Measurements from ENCODE around the gene EBF4. TPM values are rescaled to one million over a fixed set of nuclear protein-coding genes. Genes with fewer than 3 reads are reported as not detected.

The EBF4 gene
- total and polyA plus RNA-seq, 2 of the 8 experiments (the other 6 are each of a cell fraction or from before 2014, with no cell fraction given), result 1.2 to 2.9 TPM

GRCh38 chr20:2673453-2673852, 19.1 kb upstream of the EBF4 start:
- no peak overlapping the region for H3K4ac ChIP-seq (replicated peaks; ENCODE audit: insufficient read length, low read depth, low read length)
- no peaks in the 10 kb centered on the region for H3K36me3 ChIP-seq (ENCODE audit: control insufficient read depth in 2 of 4, insufficient read depth in 4 of 4, low read length in 3 of 4)
- H4K91ac ChIP-seq (replicated peaks; ENCODE audit: insufficient read length, low read length), result no peak overlapping the region
- no peak overlapping the region for H4K5ac ChIP-seq (ENCODE audit: insufficient read length, low read depth, low read length)
- H3K79me2 ChIP-seq (ENCODE audit: control insufficient read depth in 1 of 2, insufficient read depth in 2 of 2, low read length in 2 of 2), result no peaks in the 10 kb centered on the region
- no peak overlapping the region for H3K18ac ChIP-seq (ENCODE audit: extremely low read depth, low read length)
- H4K20me1 ChIP-seq (replicated peaks in 1 of 2; ENCODE audit: control insufficient read depth in 1 of 2, insufficient read depth in 2 of 2, low read length in 2 of 2), result no peaks in the 10 kb centered on the region
- ChIA-PET CTCF (ENCODE audit: partially characterized antibody) (interaction anchor here (0.6 to 2.4 kb wide), 23 partner anchors 9 to 500 kb away, joined by 3 to 10 read pairs (median 4); no protein-coding TSS in a partner anchor), POLR2A (ENCODE audit: partially characterized antibody) (interaction anchor here (2.4 to 28.5 kb wide), 3 partner anchors 10 to 25 kb away, joined by 7 to 463 read pairs (median 15); partner anchors contain the start of genes IDH3B and NOP56)
- H3K4me1 ChIP-seq (replicated peaks in 1 of 4; ENCODE audit: control insufficient read depth in 3 of 4, insufficient read depth in 4 of 4, low read length in 3 of 4), result 0 out of 7 replicates have a peak, but pooled peaks cover 0 to 4% (median 0%) of the 10 kb centered on the region in 4 experiments
- H3K23me2 ChIP-seq (ENCODE audit: low read depth, low read length), result no peaks in the 10 kb centered on the region
- H2BK20ac ChIP-seq (ENCODE audit: low read length), result no peak overlapping the region
- H3K27ac ChIP-seq (ENCODE audit: low read depth, low read length), result no peak overlapping the region
- DNase-seq (ENCODE audit: low read depth in 1 of 2, low spot score in 2 of 2), result no peak
- no peaks in the 10 kb centered on the region for H3K79me1 ChIP-seq (ENCODE audit: low read depth, low read length)
- 0 out of 2 replicates have a peak overlapping the region, but pooled peaks have one; percentile 60 for H2BK12ac ChIP-seq (ENCODE audit: low read depth, low read length)
- H3K14ac ChIP-seq (ENCODE audit: insufficient read length), result no peak overlapping the region
- H3K4me2 ChIP-seq (ENCODE audit: insufficient read depth in 1 of 2, low read depth in 2 of 2, low read length in 2 of 2), result no peak overlapping the region
- no peak overlapping the region for H3K23ac ChIP-seq (ENCODE audit: insufficient read length)
- FAIRE-seq, result no peak
- no peak overlapping the region for H2BK15ac ChIP-seq (ENCODE audit: low read length)
- H3K9me3 ChIP-seq (ENCODE audit: insufficient read depth in 2 of 2, low read depth in 1 of 2, low read length in 1 of 2), result no peaks in the 10 kb centered on the region
- no peak overlapping the region for H2BK5ac ChIP-seq (ENCODE audit: low read depth, low read length)
- WGBS, 2 experiments (ENCODE audit: extremely low coverage in 1 of 2, insufficient coverage in 1 of 2, insufficient read length in 1 of 2, insufficient replicate concordance in 2 of 2, low coverage in 1 of 2, low lambda C conversion rate in 2 of 2, missing lambda C conversion rate in 1 of 2), result 84% methylated on average over 4 of the region's 4 CpGs; no CpG with 5 or more reads in 1 of the 2 experiments
- H2BK120ac ChIP-seq (replicated peaks; ENCODE audit: low read depth, low read length), result no peak overlapping the region
- H3K9ac ChIP-seq (replicated peaks in 1 of 4; ENCODE audit: extremely low read depth in 1 of 4, low read depth in 3 of 4, low read length in 3 of 4), result no peak overlapping the region
- H3K4me3 ChIP-seq (ENCODE audit: extremely low read depth in 1 of 4, insufficient read depth in 2 of 4, low read depth in 3 of 4, low read length in 4 of 4), result no peak overlapping the region
- H2AK5ac ChIP-seq (ENCODE audit: low read depth, low read length), result no peak overlapping the region
- H4K8ac ChIP-seq (ENCODE audit: extremely low read depth, insufficient read depth, low read length), result no peak overlapping the region
- H3K27me3 ChIP-seq (replicated peaks in 1 of 4; ENCODE audit: control insufficient read depth in 3 of 4, extremely low read depth in 1 of 4, insufficient read depth in 3 of 4, low read length in 3 of 4), result peaks cover 0 to 2% (median under 1%) of the 10 kb centered on the region in 4 experiments; a peak in 4 of 7 replicates
- no peak overlapping the region for H2AFZ ChIP-seq (ENCODE audit: low read length)
- no peak overlapping the region for H3K56ac ChIP-seq (replicated peaks; ENCODE audit: insufficient read length, low read depth, low read length)
- TF ChIP-seq POU5F1 (IDR thresholded peaks at IDR 0.05; ENCODE audit: low read depth, low read length) (no peak), POLR2AphosphoS5 (IDR thresholded peaks at IDR 0.05; ENCODE audit: low read depth, low read length) (no peak), CTBP2 (IDR thresholded peaks at IDR 0.05; ENCODE audit: borderline replicate concordance, insufficient read depth, insufficient read length, low read length) (no peak), JUND (IDR thresholded peaks at IDR 0.05; ENCODE audit: low read length) (no peak), ZNF274 (IDR thresholded peaks at IDR 0.05; ENCODE audit: borderline replicate concordance, extremely low read depth, low read length) (no peak), KDM1A (IDR thresholded peaks at IDR 0.05; ENCODE audit: borderline replicate concordance, low read length) (no peak), GTF2F1 (IDR thresholded peaks at IDR 0.05; ENCODE audit: borderline replicate concordance, low read depth, low read length) (no peak), CBX8 (IDR thresholded peaks at IDR 0.05; ENCODE audit: borderline replicate concordance, low read depth, low read length) (no peak), RXRA (IDR thresholded peaks at IDR 0.05; ENCODE audit: insufficient read depth, low read depth, low read length) (no peak), SIRT6 (IDR thresholded peaks at IDR 0.05; ENCODE audit: low read length) (no peak), TAF7 (optimal IDR thresholded peaks at IDR 0.05; ENCODE audit: borderline replicate concordance, low read depth, low read length) (no peak), RBBP5 (IDR thresholded peaks at IDR 0.05; ENCODE audit: borderline replicate concordance, low read depth, low read length) (no peak), TCF12 (IDR thresholded peaks at IDR 0.05; ENCODE audit: low read depth, low read length) (no peak)
- TF ChIP-seq, protein P1, sequence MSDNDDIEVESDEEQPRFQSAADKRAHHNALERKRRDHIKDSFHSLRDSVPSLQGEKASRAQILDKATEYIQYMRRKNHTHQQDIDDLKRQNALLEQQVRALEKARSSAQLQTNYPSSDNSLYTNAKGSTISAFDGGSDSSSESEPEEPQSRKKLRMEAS (IDR thresholded peaks at IDR 0.05), result no peak

Measured in H1 (cell line).